Tibial artery (tissue), 4 donors: ENCODE results near the gene KSR1.

Source experiments
- DNase-seq, 2 donors: peaks; one replicate each; pipeline ENCODE4 v3.0.0-alpha.2; 2019
- H3K27ac ChIP-seq, 2 donors: fragments of 200-600 bp; sonication (generic) in 1 of 2; 1 replicate in 1 of 2; 2 replicates in 1 of 2; pipeline ENCODE4 v1.5.1; 2018 to 2019; ENCODE audit warnings: mild to moderate bottlenecking in 1 of 2
- H3K27me3 ChIP-seq, 2 donors: fragments of 200-600 bp; sonication (generic) in 1 of 2; one replicate each; pipeline versions ENCODE4 v1.5.1 to v1.6.0; 2016 to 2019
- H3K36me3 ChIP-seq, 3 donors: fragments of 200-600 bp; sonication (generic) in 2 of 3; one replicate each; pipeline ENCODE4 v1.5.1; 2016 to 2019; ENCODE audit warnings: mild to moderate bottlenecking in 2 of 3
- H3K4me1 ChIP-seq, 4 donors: fragments of 200-600 bp; sonication (generic) in 2 of 4; 1 replicate in 3 of 4; 2 replicates in 1 of 4; pipeline ENCODE4 v1.5.1; 2016 to 2019
- H3K4me3 ChIP-seq, 2 donors: fragments of 200-600 bp; sonication (generic) in 1 of 2; 1 replicate in 1 of 2; 2 replicates in 1 of 2; pipeline ENCODE4 v1.5.1; 2018 to 2019; ENCODE audit warnings: mild to moderate bottlenecking in 2 of 2
- H3K9me3 ChIP-seq, 3 donors: fragments of 200-600 bp; sonication (generic) in 1 of 3; one replicate each; pipeline ENCODE4 v1.5.1; 2016 to 2019
- CTCF ChIP-seq, 2 experiments: fragments of 200-600 bp in 1 of 2; fragments of 450-650 bp in 1 of 2; IDR thresholded peaks; one replicate each; pipeline ENCODE4 v1.5.1; 2017 to 2019; ENCODE audit warnings: antibody characterized with exemption in 2 of 2, mild to moderate bottlenecking in 1 of 2, moderate library complexity in 1 of 2
- intact Hi-C: fragments of 100-400 bp; cut with DNase I; formaldehyde crosslinking; loops from one replicate; pipeline ENCODE4 v1.15.0; 2023; ENCODE audit warnings: low total_unique reads

KSR1 gene

GRCh38 chr17:27579304-27579703 lies 123.1 kb downstream of the KSR1 start:
- Histone ChIP-seq H3K4me1 (peaks cover 0 to 18% (median 2%) of the 10 kb centered on the region in 4 donors), H3K27ac (no peak overlapping the region), H3K9me3 (no peaks in the 10 kb centered on the region), H3K27me3 (no peaks in the 10 kb centered on the region), H3K4me3 (no peak overlapping the region), H3K36me3 (peaks cover 0 to 8% (median 5%) of the 10 kb centered on the region in 3 donors)
- TF ChIP-seq CTCF (IDR thresholded peaks at IDR 0.05), result no peak
- no peak for DNase-seq
- intact Hi-C loops, result no loop called here

DNA sequence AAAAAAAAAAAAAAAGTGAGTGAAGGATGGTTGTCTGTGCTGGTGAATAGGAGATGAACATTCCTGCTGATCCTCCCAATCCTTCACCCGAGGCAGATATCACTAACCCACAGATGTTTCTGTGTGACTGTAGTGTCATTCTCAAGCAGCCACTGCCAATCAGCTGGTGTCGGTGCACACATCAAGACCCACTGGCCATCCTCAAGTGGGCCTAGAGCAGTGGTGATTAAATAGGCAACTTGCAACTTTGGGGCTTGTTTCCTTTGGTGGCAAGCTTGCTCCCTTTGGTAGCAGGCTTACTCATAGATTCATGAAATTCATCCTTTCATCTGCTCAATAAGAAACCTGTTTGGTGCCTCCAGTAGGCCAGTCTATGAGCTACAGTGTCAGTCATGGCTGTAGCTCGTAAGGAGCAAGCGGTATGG lies 123.7 kb downstream of the KSR1 start:
- H3K36me3 ChIP-seq, result peaks cover 0 to 8% (median 5%) of the 10 kb centered on the region in 3 donors
- H3K4me3 ChIP-seq, result no peak overlapping the region
- H3K4me1 ChIP-seq, result peaks cover 0 to 18% (median 2%) of the 10 kb centered on the region in 4 donors
- H3K27me3 ChIP-seq, result no peaks in the 10 kb centered on the region
- intact Hi-C loops, result no loop called here
- H3K27ac ChIP-seq, result no peak overlapping the region
- DNase-seq, result no peak
- no peaks in the 10 kb centered on the region for H3K9me3 ChIP-seq
- no peak for TF ChIP-seq CTCF (IDR thresholded peaks at IDR 0.05)

DNA sequence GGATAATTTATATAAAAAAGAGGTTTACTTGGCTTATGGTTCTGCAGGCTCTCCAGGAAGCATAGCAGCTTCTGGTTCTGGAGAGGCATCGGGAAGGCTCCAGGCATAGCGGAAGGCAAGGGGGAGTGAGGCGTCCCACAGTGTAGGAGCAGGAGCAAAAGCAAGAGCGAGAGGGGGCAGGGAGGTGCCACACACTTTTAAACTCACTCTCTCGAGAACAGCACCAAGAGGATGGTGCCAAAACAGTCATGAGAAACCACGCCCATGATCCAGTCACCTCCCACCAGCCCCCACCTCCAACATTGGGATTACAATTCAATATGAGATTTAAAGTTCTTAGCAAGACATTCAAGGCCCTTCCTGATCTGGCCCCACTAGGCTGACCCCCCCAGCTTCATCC lies 124.8 kb downstream of the KSR1 start:
- peaks cover 6 to 13% (median 9%) of the 10 kb centered on the region in 3 donors for H3K36me3 ChIP-seq
- H3K27ac ChIP-seq, result no peak overlapping the region
- peaks cover 0 to 18% (median 2%) of the 10 kb centered on the region in 4 donors for H3K4me1 ChIP-seq
- H3K9me3 ChIP-seq, result no peaks in the 10 kb centered on the region
- no peak for TF ChIP-seq CTCF (IDR thresholded peaks at IDR 0.05)
- H3K4me3 ChIP-seq, result no peak overlapping the region
- H3K27me3 ChIP-seq, result no peaks in the 10 kb centered on the region
- no peak for DNase-seq
- intact Hi-C loops, result no loop called here

GRCh38 chr17:27582696-27583095 lies 126.4 kb downstream of the KSR1 start:
- Histone ChIP-seq H3K4me1 (peaks cover 0 to 9% (median 2%) of the 10 kb centered on the region in 4 donors), H3K27me3 (no peaks in the 10 kb centered on the region), H3K36me3 (peaks cover 6 to 21% (median 18%) of the 10 kb centered on the region in 3 donors), H3K4me3 (no peak overlapping the region), H3K27ac (no peak overlapping the region), H3K9me3 (no peaks in the 10 kb centered on the region)
- intact Hi-C loops, result no loop called here
- no peak for TF ChIP-seq CTCF (IDR thresholded peaks at IDR 0.05)
- DNase-seq, result no peak

- DNase-seq, result no peak
- no peaks in the 10 kb centered on the region for H3K9me3 ChIP-seq
- no peak for TF ChIP-seq CTCF (IDR thresholded peaks at IDR 0.05)
- H3K27me3 ChIP-seq, result no peaks in the 10 kb centered on the region
- no peak overlapping the region for H3K27ac ChIP-seq
- no peaks in the 10 kb centered on the region for H3K4me1 ChIP-seq
- no peak overlapping the region for H3K4me3 ChIP-seq
- intact Hi-C loops, result no loop called here
- peaks cover 16 to 33% (median 32%) of the 10 kb centered on the region in 3 donors for H3K36me3 ChIP-seq
Observed at GRCh38 chr17:27585153-27585681, 129.0 kb downstream of the KSR1 start.

GRCh38 chr17:27585792-27586191 lies 129.5 kb downstream of the KSR1 start:
- no peak overlapping the region for H3K4me3 ChIP-seq
- peaks cover 16 to 38% (median 37%) of the 10 kb centered on the region in 3 donors for H3K36me3 ChIP-seq
- no peaks in the 10 kb centered on the region for H3K9me3 ChIP-seq
- no peak for DNase-seq
- intact Hi-C loops, result no loop called here
- no peaks in the 10 kb centered on the region for H3K27me3 ChIP-seq
- H3K27ac ChIP-seq, result no peak overlapping the region
- H3K4me1 ChIP-seq, result no peaks in the 10 kb centered on the region
- TF ChIP-seq CTCF (IDR thresholded peaks at IDR 0.05), result no peak
